ENCODE measurements around the gene DZIP1.

DZIP1 gene

DNA sequence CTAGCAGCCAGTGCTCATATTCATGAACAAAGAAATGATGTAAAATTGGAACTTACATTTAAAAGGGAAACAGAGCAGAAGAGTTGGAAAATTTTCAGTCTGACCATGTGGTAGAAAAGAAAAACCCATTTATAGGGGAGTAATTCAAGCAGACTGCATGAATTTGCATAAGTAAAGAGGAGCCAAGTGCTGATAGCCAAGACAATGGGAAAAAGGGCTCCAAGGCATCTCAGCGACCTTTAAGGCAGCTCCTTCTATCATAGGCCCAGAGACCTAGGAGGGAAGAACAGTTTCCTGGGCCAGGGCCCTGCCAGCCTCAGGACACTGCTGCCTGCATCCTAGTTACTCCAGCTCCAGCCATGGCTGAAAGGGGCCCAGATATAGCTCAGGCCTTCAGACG lies 39.9 kb upstream of the DZIP1 start:
- TF ChIP-seq, protein P1, sequence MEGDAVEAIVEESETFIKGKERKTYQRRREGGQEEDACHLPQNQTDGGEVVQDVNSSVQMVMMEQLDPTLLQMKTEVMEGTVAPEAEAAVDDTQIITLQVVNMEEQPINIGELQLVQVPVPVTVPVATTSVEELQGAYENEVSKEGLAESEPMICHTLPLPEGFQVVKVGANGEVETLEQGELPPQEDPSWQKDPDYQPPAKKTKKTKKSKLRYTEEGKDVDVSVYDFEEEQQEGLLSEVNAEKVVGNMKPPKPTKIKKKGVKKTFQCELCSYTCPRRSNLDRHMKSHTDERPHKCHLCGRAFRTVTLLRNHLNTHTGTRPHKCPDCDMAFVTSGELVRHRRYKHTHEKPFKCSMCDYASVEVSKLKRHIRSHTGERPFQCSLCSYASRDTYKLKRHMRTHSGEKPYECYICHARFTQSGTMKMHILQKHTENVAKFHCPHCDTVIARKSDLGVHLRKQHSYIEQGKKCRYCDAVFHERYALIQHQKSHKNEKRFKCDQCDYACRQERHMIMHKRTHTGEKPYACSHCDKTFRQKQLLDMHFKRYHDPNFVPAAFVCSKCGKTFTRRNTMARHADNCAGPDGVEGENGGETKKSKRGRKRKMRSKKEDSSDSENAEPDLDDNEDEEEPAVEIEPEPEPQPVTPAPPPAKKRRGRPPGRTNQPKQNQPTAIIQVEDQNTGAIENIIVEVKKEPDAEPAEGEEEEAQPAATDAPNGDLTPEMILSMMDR (IDR thresholded peaks at IDR 0.05; ENCODE audit: low read depth, low read length): no peak
- TF ChIP-seq EZH2phosphoT487 (IDR thresholded peaks at IDR 0.05; ENCODE audit: low read depth): no peak

GRCh38 chr13:95679722-95680121 lies 35.2 kb upstream of the DZIP1 start:
- Histone ChIP-seq H3K36me3 (replicated peaks; ENCODE audit: low read depth, low read length) (peaks cover 33% of the 10 kb centered on the region), H3K4me1 (ENCODE audit: low read length) (peaks cover 30% of the 10 kb centered on the region), H2AFZ (ENCODE audit: low read depth, low read length) (no peak overlapping the region), H3K4me3 (ENCODE audit: low read length) (no peak overlapping the region), H3K27me3 (ENCODE audit: low read depth, low read length) (no peaks in the 10 kb centered on the region), H3K27ac (ENCODE audit: low read length) (no peak overlapping the region), H3K79me2 (ENCODE audit: low read length) (peaks cover 83% of the 10 kb centered on the region), H4K20me1 (ENCODE audit: insufficient read depth, low read length) (peaks cover 53% of the 10 kb centered on the region), H3K9me3 (ENCODE audit: insufficient read depth, low read length) (no peaks in the 10 kb centered on the region), H3K9ac (ENCODE audit: low read length) (no peak overlapping the region), H3K4me2 (ENCODE audit: low read length) (peak overlapping the region; percentile 13; the same call in 1 of the 2 replicates)
- TF ChIP-seq EZH2phosphoT487 (IDR thresholded peaks at IDR 0.05; ENCODE audit: low read depth): no peak
- TF ChIP-seq, protein P1 (IDR thresholded peaks at IDR 0.05; ENCODE audit: low read depth, low read length): no peak

More for the DNA sequence above, 39.9 kb upstream of the DZIP1 start:
- no peak overlapping the region for H3K9ac ChIP-seq (ENCODE audit: low read length)
- H3K4me3 ChIP-seq (ENCODE audit: low read length): no peak overlapping the region
- peaks cover 33% of the 10 kb centered on the region for H3K36me3 ChIP-seq (replicated peaks; ENCODE audit: low read depth, low read length)
- H3K27ac ChIP-seq (ENCODE audit: low read length): no peak overlapping the region
- H3K79me2 ChIP-seq (ENCODE audit: low read length): peaks cover 99% of the 10 kb centered on the region
- peaks cover 73% of the 10 kb centered on the region for H4K20me1 ChIP-seq (ENCODE audit: insufficient read depth, low read length)
- peaks cover 11% of the 10 kb centered on the region for H3K4me1 ChIP-seq (ENCODE audit: low read length)
- no peak overlapping the region for H3K4me2 ChIP-seq (ENCODE audit: low read length)
- H3K27me3 ChIP-seq (ENCODE audit: low read depth, low read length): no peaks in the 10 kb centered on the region
- no peak overlapping the region for H2AFZ ChIP-seq (ENCODE audit: low read depth, low read length)
- peaks cover 13% of the 10 kb centered on the region; the same call in 1 of the 2 replicates for H3K9me3 ChIP-seq (ENCODE audit: insufficient read depth, low read length)

DNA sequence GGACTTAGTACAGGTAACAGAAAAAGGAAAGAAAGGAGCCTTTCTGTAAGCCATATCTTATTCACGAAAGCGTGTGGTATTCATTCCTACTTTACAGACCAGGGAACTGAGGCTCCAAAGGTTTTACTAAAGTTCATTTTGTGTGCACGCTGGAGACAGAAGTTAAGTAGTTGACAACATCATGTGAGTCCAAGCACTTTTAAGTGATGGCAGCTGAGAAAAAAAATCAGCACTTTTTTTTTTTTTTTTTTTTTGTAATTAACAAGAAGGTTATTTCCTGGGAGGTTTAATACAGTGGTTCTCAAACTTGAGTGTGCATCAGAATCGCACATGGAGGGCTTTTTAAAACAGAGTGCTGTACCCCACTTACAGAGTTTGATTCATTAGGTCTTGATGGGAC lies 34.5 kb upstream of the DZIP1 start:
- H3K79me2 ChIP-seq (ENCODE audit: low read length): peaks cover 75% of the 10 kb centered on the region

GRCh38 chr13:95677564-95678266 lies 33.2 kb upstream of the DZIP1 start:
- peaks cover 37% of the 10 kb centered on the region for H4K20me1 ChIP-seq (ENCODE audit: insufficient read depth, low read length)
- peaks cover 43% of the 10 kb centered on the region for H3K36me3 ChIP-seq (replicated peaks; ENCODE audit: low read depth, low read length)
- H3K27me3 ChIP-seq (ENCODE audit: low read depth, low read length): no peaks in the 10 kb centered on the region
- TF ChIP-seq, protein P1 (IDR thresholded peaks at IDR 0.05; ENCODE audit: low read depth, low read length): no peak
- no peak for TF ChIP-seq EZH2phosphoT487 (IDR thresholded peaks at IDR 0.05; ENCODE audit: low read depth)
- H3K4me2 ChIP-seq (ENCODE audit: low read length): peak overlapping the region; percentile 84
- no peak overlapping the region; the same call in 1 of the 2 replicates for H2AFZ ChIP-seq (ENCODE audit: low read depth, low read length)
- H3K79me2 ChIP-seq (ENCODE audit: low read length): peaks cover 64% of the 10 kb centered on the region
- peak overlapping the region; percentile 95 for H3K9ac ChIP-seq (ENCODE audit: low read length)
- peak overlapping the region; percentile 93 for H3K4me3 ChIP-seq (ENCODE audit: low read length)
- H3K27ac ChIP-seq (ENCODE audit: low read length): peak overlapping the region; percentile 64
- no peaks in the 10 kb centered on the region for H3K9me3 ChIP-seq (ENCODE audit: insufficient read depth, low read length)
- H3K4me1 ChIP-seq (ENCODE audit: low read length): peaks cover 30% of the 10 kb centered on the region

More for the DNA sequence above, 34.5 kb upstream of the DZIP1 start:
- Histone ChIP-seq H3K9ac (ENCODE audit: low read length) (no peak overlapping the region), H3K27me3 (ENCODE audit: low read depth, low read length) (no peaks in the 10 kb centered on the region), H3K4me1 (ENCODE audit: low read length) (peaks cover 30% of the 10 kb centered on the region), H3K9me3 (ENCODE audit: insufficient read depth, low read length) (no peaks in the 10 kb centered on the region), H3K4me2 (ENCODE audit: low read length) (peak overlapping the region; percentile 84), H2AFZ (ENCODE audit: low read depth, low read length) (no peak overlapping the region), H3K36me3 (replicated peaks; ENCODE audit: low read depth, low read length) (peaks cover 33% of the 10 kb centered on the region), H4K20me1 (ENCODE audit: insufficient read depth, low read length) (peaks cover 46% of the 10 kb centered on the region), H3K4me3 (ENCODE audit: low read length) (peak overlapping the region; percentile 93; the same call in 1 of the 2 replicates), H3K27ac (ENCODE audit: low read length) (no peak overlapping the region)
- TF ChIP-seq, protein P1 (IDR thresholded peaks at IDR 0.05; ENCODE audit: low read depth, low read length): no peak
- TF ChIP-seq EZH2phosphoT487 (IDR thresholded peaks at IDR 0.05; ENCODE audit: low read depth): no peak
